ENCODE results near the gene C19orf67. TPM values are rescaled to one million over a fixed set of nuclear protein-coding genes. Genes with fewer than 3 reads are reported as not detected.
A peak's percentile ranks its signal among the peaks of the same experiment; 100 is the strongest.

C19orf67 gene
- polyA plus RNA-seq, 1 donor (not counting 4 experiments of a cell fraction or from before 2014, with no cell fraction given), result not detected

GRCh38 chr19:14073925-14074838 lies 11.4 kb downstream of the C19orf67 start:
- Histone ChIP-seq H4K20me1 (ENCODE audit: control insufficient read depth, extremely low read depth, insufficient read depth, low read length) (no peaks in the 10 kb centered on the region), H3K36me3 (ENCODE audit: control insufficient read depth in 2 of 2, extremely low read depth in 1 of 2, insufficient read depth in 2 of 2, low read length in 2 of 2) (no peaks in the 10 kb centered on the region), H3K27ac (ENCODE audit: control insufficient read depth, insufficient read depth, low read length) (peak overlapping the region; percentile 31), H2AFZ (ENCODE audit: control insufficient read depth, low read length) (peak overlapping the region; percentile 88), H3K4me3 (ENCODE audit: control insufficient read depth in 2 of 3, extremely low read depth in 1 of 3, insufficient read depth in 2 of 3, low read depth in 1 of 3, low read length in 3 of 3) (peak overlapping the region; percentile 61 to 98 (median 87)), H3K9ac (ENCODE audit: control insufficient read depth, extremely low read depth, insufficient read depth, low read length) (peak overlapping the region; percentile 74), H3K4me1 (ENCODE audit: control insufficient read depth, extremely low read depth, insufficient read depth, low read length) (peaks cover 24% of the 10 kb centered on the region), H3K79me2 (ENCODE audit: control insufficient read depth, insufficient read depth, low read length) (peaks cover 1% of the 10 kb centered on the region), H3K9me3 (ENCODE audit: control insufficient read depth, low read depth, low read length) (no peaks in the 10 kb centered on the region), H3K27me3 (ENCODE audit: control insufficient read depth, extremely low read depth, insufficient read depth, low read length) (peaks cover 23% of the 10 kb centered on the region), H3K9me1 (ENCODE audit: control insufficient read depth, extremely low read depth, insufficient read depth, low read length) (no peaks in the 10 kb centered on the region), H3K4me2 (ENCODE audit: control insufficient read depth, extremely low read depth, insufficient read depth, low read depth, low read length) (peak overlapping the region; percentile 91)
- DNase-seq (ENCODE audit: low read depth, low spot score), result no peak
- dilution Hi-C loops (cut with MboI; ENCODE audit: extremely low pct_ligation_motif_present, low sequenced_read_pairs), result no loop called here
- TF ChIP-seq CTCF (optimal IDR thresholded peaks at IDR 0.05 in 1 of 3, IDR thresholded peaks at IDR 0.05 in 1 of 3, conservative IDR thresholded peaks at IDR 0.05 in 1 of 3; ENCODE audit: extremely low read depth in 1 of 3, insufficient read depth in 2 of 3, low read length in 3 of 3) (no peak), EZH2 (IDR thresholded peaks at IDR 0.05; ENCODE audit: low read length) (no peak)
- no peak for FAIRE-seq

GRCh38 chr19:14073261-14073924 lies 12.2 kb downstream of the C19orf67 start:
- no peaks in the 10 kb centered on the region for H3K36me3 ChIP-seq (ENCODE audit: control insufficient read depth in 2 of 2, extremely low read depth in 1 of 2, insufficient read depth in 2 of 2, low read length in 2 of 2)
- H4K20me1 ChIP-seq (ENCODE audit: control insufficient read depth, extremely low read depth, insufficient read depth, low read length), result no peaks in the 10 kb centered on the region
- DNase-seq (ENCODE audit: low read depth, low spot score) (no peak), FAIRE-seq (no peak)
- H3K9me3 ChIP-seq (ENCODE audit: control insufficient read depth, low read depth, low read length), result no peaks in the 10 kb centered on the region
- peaks cover 1% of the 10 kb centered on the region for H3K79me2 ChIP-seq (ENCODE audit: control insufficient read depth, insufficient read depth, low read length)
- peak overlapping the region; percentile 91 for H3K4me2 ChIP-seq (ENCODE audit: control insufficient read depth, extremely low read depth, insufficient read depth, low read depth, low read length)
- peak overlapping the region; percentile 61 to 98 (median 87) for H3K4me3 ChIP-seq (ENCODE audit: control insufficient read depth in 2 of 3, extremely low read depth in 1 of 3, insufficient read depth in 2 of 3, low read depth in 1 of 3, low read length in 3 of 3)
- H3K27me3 ChIP-seq (ENCODE audit: control insufficient read depth, extremely low read depth, insufficient read depth, low read length), result peaks cover 23% of the 10 kb centered on the region
- dilution Hi-C loops (cut with MboI; ENCODE audit: extremely low pct_ligation_motif_present, low sequenced_read_pairs), result no loop called here
- H2AFZ ChIP-seq (ENCODE audit: control insufficient read depth, low read length), result peak overlapping the region; percentile 88
- peak overlapping the region; percentile 31 for H3K27ac ChIP-seq (ENCODE audit: control insufficient read depth, insufficient read depth, low read length)
- TF ChIP-seq EZH2 (IDR thresholded peaks at IDR 0.05; ENCODE audit: low read length) (no peak), CTCF (optimal IDR thresholded peaks at IDR 0.05 in 1 of 3, IDR thresholded peaks at IDR 0.05 in 1 of 3, conservative IDR thresholded peaks at IDR 0.05 in 1 of 3; ENCODE audit: extremely low read depth in 1 of 3, insufficient read depth in 2 of 3, low read length in 3 of 3) (peak in 2 of 3 experiments; percentile 23 to 68)
- H3K4me1 ChIP-seq (ENCODE audit: control insufficient read depth, extremely low read depth, insufficient read depth, low read length), result peaks cover 24% of the 10 kb centered on the region
- H3K9ac ChIP-seq (ENCODE audit: control insufficient read depth, extremely low read depth, insufficient read depth, low read length), result peak overlapping the region; percentile 74
- H3K9me1 ChIP-seq (ENCODE audit: control insufficient read depth, extremely low read depth, insufficient read depth, low read length), result no peaks in the 10 kb centered on the region

Data from keratinocyte (primary cell).